Endothelial cell of umbilical vein (primary cell): ENCODE measurements around the gene ANAPC5.

Source experiments
- CTCF ChIP-seq, 2 donors: IDR thresholded peaks; 1 replicate in 1 of 2; 2 replicates in 1 of 2; pipeline ENCODE4 v1.5.1; 2011; ENCODE audit warnings: low read length in 2 of 2, mild to moderate bottlenecking in 2 of 2, moderate library complexity in 2 of 2, control low read depth in 1 of 2, inconsistent platforms in 1 of 2, low read depth in 1 of 2; ENCODE audit not compliant: insufficient read depth in 1 of 2; ENCODE audit errors: extremely low read depth in 1 of 2
- EZH2 ChIP-seq: IDR thresholded peaks from 2 replicates; pipeline ENCODE4 v1.6.1; 2012; ENCODE audit warnings: borderline replicate concordance, low read depth, mild to moderate bottlenecking, moderate library complexity, low read length, inconsistent platforms; ENCODE audit not compliant: severe bottlenecking
- FOS ChIP-seq: IDR thresholded peaks from 2 replicates; pipeline ENCODE4 v1.6.1; 2011; ENCODE audit warnings: mild to moderate bottlenecking, low read length, moderate library complexity, borderline replicate concordance; ENCODE audit not compliant: insufficient read depth
- JUN ChIP-seq: IDR thresholded peaks from 2 replicates; pipeline ENCODE4 v1.6.1; 2011; ENCODE audit warnings: borderline replicate concordance, low read depth; ENCODE audit not compliant: insufficient read length, insufficient read depth
- POLR2A ChIP-seq: IDR thresholded peaks from 2 replicates; pipeline ENCODE4 v1.6.1; 2012; ENCODE audit warnings: low read depth, mild to moderate bottlenecking, control low read depth, low read length
- POLR2AphosphoS5 ChIP-seq: IDR thresholded peaks from 2 replicates; pipeline ENCODE4 v1.6.1; 2012; ENCODE audit warnings: low read depth, mild to moderate bottlenecking, control low read depth, low read length, moderate library complexity; ENCODE audit not compliant: insufficient read depth

GRCh38 chr12:121277374-121277759 lies 74.8 kb downstream of the ANAPC5 start:
- no peak for TF ChIP-seq CTCF (IDR thresholded peaks at IDR 0.05; ENCODE audit: extremely low read depth in 1 of 2, insufficient read depth in 1 of 2, low read depth in 1 of 2, low read length in 2 of 2)
- TF ChIP-seq EZH2: no peak
- no peak for TF ChIP-seq POLR2AphosphoS5
- no peak for TF ChIP-seq JUN
- TF ChIP-seq POLR2A: no peak
- TF ChIP-seq FOS: no peak
